Activated naive CD4-positive, alpha-beta T cell treated with anti-CD3 and anti-CD28 coated beads for 36 hours (primary cell): ENCODE data around the gene SYNPO2L. TPM values are rescaled to one million over a fixed set of nuclear protein-coding genes. Genes with fewer than 3 reads are reported as not detected.

Experiments used
- total RNA-seq, 2 experiments: library from RNA; stranded (reverse); gene quantifications; one replicate each; pipeline ENCODE4 v1.2.3, GENCODE V29; 2021

SYNPO2L gene
- total RNA-seq, 2 experiments from 2014 or later, result not detected

Other genes starting within 250 kb of the SYNPO2L start
- 100 to 1,000 TPM; 130 to 134 TPM for gene ANXA7, start 242.0 kb downstream of the SYNPO2L start, total RNA-seq
- gene MSS51, start 222.5 kb downstream of the SYNPO2L start, total RNA-seq, result 1 to 10 TPM; 1.6 to 1.9 TPM
- gene PPP3CB, start 160.0 kb downstream of the SYNPO2L start, total RNA-seq, result 10 to 100 TPM; 34.9 to 35.8 TPM
- gene USP54, start 64.7 kb downstream of the SYNPO2L start, total RNA-seq, result 1 to 10 TPM; 3.5 to 3.8 TPM
- gene MYOZ1, start 14.6 kb downstream of the SYNPO2L start, total RNA-seq, result not detected
- 1 to 10 TPM; 7.8 to 9.0 TPM for gene AGAP5, start 42.1 kb upstream of the SYNPO2L start, total RNA-seq
- gene SEC24C, start 88.3 kb upstream of the SYNPO2L start, total RNA-seq, result 10 to 100 TPM; 67.0 to 68.1 TPM
- gene CHCHD1, start 126.0 kb upstream of the SYNPO2L start, total RNA-seq, result 10 to 100 TPM; 27.4 to 28.8 TPM
- gene ZSWIM8, start 129.6 kb upstream of the SYNPO2L start, total RNA-seq, result 10 to 100 TPM; 25.8 to 26.7 TPM
- 100 to 1,000 TPM; 102 to 127 TPM for gene NDST2, start 155.6 kb upstream of the SYNPO2L start, total RNA-seq
- 10 to 100 TPM; 22.9 to 26.3 TPM for gene CAMK2G, start 218.5 kb upstream of the SYNPO2L start, total RNA-seq